NCI-H128 (cell line): Measurements from ENCODE around the gene NME4.
"Not testable (repeated sequence)": the region's sequence is repeated elsewhere in the genome, so short reads cannot be mapped to it uniquely, and the experiment has no call there.

Source experiments
- DNase-seq: peaks from one replicate; lab custom pipeline; 2025; ENCODE audit not compliant: unreplicated experiment; lab: John Stamatoyannopoulos, UW

Gene NME4

DNA sequence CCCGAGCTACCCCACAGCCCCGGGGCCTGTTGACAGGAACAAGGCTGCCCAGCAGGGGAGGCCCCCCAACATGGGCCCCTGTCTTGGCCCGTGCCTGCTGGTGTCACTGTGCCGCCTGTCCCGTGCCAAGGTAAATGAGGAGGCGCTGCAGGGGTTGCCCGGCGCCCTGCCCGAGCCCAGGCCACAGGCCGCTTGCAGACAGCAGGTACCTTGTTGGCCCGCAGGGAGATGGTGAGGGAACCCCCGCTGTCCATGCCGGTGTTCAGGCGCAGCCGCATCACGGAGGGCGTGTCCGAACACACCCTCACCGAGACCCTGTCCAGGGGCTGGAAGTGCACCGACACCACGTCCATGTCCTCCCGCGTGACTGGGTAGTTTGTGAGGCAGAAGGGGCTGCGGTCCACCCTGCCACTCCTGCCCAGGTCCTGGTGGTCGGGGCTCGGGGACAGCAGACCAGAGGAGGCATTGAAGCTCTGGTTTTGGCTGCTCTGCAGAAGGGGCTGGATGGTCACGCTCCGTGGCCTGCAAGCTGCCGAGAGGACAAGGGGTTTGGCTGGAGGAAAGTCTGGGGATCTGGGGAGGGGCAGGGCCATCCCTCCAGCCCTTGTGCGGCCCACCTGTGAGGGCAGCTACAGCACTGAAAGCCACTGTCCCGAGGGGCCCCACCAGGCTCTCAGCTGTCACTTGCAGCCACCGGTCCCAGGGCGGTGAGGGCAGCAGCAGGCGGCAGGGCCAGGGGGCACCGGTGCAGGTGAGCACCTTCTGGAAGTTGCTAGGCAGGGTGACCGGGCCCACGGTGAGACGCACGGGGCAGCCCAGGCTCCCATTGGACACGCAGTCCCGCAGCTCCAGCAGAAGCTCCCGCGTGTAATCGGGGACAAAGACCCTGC, 20.8 kb upstream of the NME4 start:
- DNase-seq, result no peak

DNA sequence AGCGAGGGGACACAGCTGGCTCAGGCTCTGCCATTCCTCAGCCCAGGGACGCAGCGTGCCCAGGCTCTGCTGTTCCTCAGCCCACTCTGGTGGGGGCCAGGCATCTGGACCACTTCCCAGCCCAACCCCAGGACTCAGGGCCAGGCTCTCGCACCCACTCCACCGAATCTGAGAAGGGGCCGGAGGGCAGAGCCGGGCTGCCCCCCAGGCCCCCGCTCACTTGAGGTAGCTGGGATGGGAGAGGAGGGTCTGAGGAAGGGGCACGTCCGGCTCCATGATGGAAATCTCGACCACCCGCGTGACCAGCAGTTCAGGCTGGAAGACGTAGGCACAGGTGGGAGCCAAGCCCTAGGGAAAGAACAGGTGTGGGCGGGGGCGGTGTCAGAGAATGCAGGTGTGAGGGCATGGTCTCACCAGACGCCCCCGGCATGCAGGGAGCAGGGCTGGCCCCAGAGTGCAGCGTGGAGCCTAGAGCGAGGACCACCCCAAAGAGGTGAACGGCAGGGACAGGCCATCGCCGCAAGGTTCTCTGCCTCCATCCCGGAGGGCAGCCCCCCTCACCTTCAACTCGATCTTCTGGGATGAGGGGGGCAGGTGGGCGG, 20.1 kb upstream of the NME4 start:
- DNase-seq, result no peak

DNA sequence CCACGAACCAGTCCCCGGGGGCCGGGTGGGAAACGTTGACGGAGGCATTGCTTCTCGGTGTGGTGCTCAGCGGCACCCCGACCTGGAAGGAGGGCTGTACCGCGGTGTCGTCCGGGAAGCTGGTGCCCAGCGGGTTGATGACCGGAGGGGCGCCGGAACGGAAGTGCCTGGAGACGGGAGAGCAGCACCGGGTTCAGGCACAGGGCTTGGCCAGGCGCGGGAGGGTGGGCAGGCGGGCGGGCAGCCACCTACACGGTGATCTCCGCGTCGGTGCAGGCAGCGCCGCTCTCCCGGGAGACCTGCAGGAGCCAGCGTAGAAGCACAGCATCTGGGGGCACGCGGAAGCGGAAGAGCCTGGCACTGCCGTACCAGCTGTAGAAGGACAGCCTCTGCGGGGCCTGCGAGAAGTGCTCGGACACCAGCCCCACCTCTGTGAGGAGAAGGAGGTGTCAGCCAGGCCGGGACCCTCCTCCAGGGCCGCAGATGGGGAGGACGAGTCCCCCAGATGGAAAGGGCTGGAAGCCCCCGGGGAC, 19.5 kb upstream of the NME4 start:
- DNase-seq, result no peak

DNA sequence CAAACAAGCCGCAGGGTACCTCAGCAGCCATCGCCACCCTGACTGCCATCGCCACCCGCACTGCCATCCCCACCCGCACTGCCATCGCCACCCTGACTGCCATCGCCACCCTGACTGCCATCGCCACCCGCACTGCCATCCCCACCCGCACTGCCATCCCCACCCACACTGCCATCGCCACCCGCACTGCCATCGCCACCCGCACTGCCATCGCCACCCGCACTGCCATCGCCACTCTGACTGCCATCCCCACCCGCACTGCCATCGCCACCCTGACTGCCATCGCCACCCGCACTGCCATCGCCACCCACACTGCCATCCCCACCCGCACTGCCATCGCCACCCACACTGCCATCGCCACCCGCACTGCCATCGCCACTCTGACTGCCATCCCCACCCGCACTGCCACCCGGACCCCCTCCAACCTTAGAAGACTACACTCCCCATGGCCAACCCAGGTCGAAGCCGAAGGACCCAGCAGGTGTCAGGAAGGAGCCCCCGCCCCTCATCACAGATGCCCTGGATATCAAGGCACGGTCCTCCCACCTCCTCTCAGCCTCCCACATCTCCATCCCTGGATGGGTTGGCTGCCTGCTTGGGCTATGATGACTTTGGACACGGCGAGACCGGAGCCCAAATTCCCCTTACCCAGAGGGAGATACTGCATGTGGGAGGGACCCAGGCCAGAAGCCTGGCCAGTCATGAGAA, 18.7 kb upstream of the NME4 start:
- not testable (repeated sequence) for DNase-seq

DNA sequence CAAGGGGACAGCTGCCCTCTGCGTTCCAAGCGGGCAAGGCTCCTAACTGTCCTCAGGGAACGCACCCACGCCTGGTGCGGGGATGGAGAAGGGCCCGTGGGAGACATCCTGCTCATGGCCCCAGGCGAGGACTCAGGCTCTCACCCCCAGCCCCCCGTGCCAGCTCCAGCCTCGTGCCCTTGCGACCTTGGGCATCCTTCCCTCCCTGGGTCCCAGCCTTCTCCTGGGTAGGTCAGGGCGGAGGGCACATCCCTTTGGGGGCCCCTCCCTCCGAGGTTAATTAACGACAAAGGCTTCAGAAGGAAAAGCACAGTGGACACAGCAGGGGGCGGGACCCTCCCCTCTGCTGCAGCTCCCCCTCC, 18.2 kb upstream of the NME4 start:
- DNase-seq, result no peak

DNA sequence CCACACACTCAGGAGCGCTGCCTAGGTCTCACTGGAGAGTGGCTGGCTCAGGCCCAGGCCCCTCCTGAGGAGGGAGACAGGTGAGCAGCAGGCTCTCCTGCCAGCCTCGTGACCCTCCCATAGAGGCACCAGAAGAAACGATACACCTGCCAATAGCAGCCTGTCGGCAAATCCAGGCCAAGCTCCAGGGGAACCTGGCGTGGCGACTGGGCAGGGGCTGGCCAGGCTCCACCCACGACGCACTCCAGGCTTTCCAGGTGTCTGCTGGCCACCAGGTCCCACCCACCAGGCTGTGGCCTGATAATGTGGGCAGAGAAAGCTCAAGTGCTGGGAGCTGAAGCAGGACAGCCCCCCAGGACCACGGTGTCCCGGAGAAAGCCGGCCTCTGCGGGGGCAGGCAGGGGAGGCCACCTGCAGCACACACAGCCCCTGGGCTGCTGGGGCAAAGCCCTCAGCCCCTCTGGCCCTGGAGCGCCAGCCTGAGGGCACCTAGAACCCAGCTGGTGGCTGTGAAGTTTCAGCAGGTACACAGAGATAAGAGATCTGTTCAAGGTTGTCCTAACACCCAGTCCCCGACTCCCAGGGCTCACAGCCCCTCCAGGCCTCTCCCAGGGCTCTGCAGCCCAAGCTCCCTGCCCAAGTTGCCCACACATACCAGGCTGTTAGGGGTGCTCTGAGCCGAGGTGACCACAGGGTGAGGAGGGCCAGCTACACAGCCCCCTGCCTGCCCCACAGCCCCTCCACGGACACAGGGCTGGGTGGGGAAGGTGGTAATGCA, 17.6 kb upstream of the NME4 start:
- DNase-seq, result peak; percentile 59

DNA sequence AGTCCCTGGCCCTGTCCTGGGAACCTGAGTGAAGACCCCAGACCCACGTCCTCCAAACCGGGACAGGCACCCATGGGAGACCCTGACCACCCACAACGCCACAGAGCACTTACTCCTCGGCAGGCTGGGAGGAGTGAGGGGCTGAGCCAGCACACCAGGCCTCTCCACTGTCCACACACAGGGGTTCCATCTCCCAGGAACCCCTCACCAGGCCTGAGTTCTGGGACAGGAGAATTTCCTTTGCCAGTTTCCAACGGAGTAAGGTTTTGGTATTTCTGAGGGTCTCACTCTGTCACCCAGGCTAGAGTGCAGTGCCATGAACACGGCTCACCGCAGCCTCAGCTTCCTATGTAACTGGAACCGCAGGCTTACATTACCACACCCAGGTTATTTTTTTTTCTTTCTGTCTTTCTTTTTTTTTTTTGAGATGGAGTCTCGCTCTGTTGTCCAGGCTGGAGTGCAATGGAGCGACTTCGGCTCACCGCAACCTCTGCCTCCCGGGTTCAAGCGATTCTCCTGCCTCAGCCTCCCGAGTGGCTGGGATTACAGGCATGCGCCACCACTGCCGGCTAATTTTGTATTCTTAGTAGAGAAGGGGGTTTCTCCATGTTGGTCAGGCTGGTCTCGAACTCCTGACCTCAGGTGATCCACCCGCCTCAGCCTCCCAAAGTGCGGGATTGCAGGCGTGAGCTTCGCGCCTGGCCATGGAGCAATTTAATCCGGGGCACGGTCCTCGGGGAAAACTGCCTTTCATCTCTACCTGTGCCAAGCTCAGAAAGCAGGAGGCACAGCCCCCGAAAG, 16.8 kb upstream of the NME4 start:
- no peak for DNase-seq

DNA sequence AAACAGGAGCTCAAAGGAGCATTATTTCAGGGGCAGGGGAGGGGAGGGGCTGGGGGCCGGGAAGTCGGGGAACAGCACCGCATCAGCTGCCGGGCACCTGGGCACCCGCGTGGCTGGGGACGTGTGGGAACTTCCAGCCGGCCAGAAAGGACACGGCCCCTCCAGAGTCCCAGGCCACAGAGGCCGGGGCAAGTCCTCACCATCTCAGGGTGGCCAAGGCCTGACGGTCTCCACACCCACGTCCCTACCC, 16.3 kb upstream of the NME4 start:
- DNase-seq, result no peak

DNA sequence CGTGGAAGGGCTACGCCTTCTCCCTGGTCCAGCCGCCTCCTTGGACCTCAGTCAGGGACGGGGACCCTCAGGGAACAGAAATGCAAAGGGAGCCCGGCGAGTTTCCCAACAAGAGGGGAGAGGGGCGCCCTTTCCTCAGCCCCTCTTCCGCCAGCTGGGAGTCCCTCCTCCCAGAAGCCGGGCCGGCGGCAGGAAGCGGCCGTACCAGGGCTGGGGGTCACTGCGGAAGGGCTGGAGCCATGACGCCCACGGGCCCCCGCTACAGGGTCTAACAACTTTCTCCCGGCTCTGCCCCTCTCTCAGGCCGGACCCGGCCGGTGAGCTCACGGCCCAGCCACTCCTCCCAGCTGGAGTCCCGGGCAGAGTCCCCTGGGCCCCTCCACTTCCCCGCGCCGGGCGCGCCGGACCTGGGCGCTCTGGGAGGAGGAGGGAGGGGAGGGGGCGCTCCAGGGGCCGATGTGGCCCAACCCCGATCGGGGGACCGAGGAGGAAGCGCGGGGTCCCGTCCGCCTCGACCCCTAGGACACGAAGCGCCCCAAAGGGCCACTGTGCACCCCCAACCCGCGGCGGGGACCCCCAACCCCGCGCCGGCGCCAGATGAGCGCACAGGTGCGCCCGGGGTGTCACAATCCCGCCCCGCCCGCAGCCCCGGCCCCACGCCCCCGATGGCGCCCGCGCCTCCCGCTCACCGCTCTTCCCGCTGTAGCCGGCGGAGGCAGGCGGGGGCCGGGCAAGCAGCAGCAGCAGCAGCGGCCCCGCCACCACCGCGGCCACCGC, 15.8 kb upstream of the NME4 start:
- DNase-seq, result no peak

DNA sequence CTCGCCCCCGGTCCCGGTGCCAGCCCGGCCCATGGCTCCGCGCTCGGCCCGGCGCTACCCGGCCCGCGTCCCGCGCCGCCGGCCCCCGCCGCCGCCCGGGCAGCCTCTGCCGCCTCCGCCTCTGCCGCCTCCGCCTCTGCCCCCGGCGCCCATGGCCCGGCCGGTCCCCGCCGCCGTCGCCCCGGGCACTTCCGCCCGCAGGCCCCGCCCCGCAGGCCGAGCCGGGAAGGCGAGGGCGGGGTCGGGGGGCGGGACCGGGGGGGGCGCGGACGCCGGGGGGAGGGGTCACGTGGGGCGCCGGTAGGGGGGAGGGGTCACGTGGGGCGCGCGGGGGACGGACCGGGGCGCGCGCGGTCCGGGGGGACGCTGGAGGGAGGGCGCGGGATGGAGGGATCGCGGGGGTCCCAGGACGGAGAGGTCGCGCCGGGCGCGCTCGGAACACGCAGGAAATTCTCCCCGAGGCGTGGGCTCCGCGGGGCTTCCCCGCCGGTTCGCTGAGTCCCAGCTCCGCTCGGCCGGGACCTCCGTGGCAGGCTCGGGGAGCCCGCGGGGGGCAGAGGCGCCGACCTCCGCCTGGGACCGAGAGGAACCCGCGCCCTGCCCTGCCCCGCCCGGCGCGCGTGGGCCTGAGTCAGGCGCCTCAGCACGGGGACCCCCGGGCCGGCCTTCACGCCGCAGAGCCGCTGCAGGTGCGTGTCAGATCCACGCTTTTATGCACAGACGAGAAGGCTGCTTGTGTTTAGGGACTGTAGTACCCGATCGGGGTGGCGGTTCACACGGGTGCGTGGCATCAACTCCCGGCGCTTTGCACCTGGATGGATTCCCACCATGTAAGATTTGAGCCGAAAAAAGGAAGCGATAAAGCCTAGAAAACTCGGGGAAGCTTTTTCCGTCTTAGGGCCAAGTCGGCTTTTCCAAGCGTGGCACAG, 14.9 kb upstream of the NME4 start, which contains the start of gene PGAP6:
PGAP6 (minus strand) TSS at position 190 of the 929 bp plus-strand sequence; CDS start at position 33, 157 bp downstream.
- DNase-seq, result no peak

DNA sequence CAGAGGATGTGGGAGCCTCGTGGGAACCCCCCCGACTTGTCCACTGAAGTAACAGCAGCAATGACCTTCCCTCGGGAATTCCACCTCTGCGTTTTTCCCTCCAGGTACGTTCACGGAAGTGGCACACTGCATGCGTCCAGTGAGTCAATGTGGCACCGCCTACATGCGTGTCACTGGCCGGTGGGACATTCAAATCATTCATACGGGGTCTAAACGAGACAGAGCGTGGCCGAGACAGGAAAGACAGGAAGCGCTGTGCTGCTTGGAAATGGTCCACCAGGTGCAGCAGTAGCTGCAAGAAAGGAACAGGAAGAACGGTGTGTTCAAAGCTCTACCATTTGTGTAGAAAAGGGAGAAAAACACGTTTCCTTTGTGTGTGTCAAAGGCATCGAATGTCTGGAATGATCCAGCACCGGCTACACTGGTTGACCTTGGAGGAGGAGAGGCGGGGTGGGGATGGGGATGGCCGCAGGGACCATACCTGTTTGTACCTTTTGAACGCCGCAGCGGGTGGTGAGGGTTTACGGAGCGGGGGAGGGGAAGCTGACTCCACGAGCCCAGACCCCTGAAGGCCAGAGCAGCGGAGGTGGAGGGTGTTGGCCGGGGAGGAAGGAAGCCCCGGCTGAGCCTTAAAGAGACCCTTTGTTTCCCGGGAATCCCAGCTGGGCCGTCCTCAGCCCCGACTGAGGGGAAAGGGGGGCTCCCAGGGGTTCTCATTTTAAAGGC, 13.5 kb upstream of the NME4 start:
- DNase-seq, result no peak

DNA sequence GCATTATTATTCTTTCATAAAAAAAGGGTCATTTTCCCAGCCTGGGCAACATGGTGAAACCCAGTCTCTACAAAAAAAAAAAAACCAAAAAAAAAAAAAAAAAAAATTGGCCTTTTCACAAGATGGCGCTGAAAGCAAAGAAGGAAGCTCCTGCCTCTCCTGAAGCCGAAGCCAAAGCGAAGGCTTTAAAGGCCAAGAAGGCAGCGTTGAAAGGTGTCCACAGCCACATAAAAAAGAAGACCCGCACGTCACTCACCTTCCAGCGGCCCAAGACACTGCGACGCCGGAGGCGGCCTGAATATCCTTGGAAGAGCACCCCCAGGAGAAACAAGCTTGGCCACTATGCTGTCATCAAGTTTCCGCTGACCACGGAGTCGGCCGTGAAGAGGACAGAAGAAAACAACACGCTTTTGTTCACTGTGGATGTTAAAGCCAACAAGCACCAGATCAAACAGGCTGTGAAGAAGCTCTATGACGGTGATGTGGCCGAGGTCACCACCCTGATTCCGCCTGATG, 10.3 kb upstream of the NME4 start:
- DNase-seq, result no peak

DNA sequence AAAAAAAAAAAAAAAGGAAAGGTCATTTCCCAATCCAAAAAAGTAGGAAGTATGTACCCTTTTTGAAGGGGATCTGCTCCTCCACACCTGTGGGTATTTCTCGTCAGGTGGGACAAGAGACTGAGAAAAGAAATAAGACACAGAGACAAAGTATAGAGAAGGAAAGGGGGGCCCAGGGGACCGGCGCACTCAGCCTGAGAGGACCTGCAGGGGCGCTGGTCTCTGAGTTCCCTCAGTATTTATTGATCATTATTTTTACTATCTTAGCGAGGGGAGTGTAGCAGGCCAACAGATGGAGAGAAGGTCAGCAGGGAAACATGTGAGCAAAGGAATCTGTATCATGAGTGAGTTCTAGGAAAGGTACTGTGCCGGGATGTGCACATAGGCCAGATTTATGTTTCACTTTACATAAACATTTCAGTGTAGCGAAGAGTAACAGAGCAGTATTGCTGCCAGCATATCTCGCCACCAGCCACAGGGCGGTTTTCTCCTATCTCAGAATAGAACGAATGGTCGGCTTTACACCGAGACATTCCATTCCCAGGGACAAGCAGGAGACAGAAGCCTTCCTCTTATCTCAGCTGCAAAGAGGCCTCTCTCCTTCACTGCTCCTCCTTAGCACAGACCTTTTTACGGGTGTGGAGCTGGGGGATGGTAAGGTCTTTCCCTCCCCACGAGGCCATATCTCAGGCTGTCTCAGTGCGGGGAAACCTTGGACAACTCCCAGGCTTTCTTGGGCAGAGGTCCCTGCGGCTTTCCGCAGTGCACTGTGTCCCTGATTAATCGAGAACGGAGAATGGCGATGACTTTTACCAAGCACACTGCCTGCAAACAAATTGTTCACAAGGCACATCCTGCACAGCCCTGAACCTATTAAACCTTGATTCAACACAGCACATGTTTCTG, 9.0 kb upstream of the NME4 start:
- not testable (repeated sequence) for DNase-seq

DNA sequence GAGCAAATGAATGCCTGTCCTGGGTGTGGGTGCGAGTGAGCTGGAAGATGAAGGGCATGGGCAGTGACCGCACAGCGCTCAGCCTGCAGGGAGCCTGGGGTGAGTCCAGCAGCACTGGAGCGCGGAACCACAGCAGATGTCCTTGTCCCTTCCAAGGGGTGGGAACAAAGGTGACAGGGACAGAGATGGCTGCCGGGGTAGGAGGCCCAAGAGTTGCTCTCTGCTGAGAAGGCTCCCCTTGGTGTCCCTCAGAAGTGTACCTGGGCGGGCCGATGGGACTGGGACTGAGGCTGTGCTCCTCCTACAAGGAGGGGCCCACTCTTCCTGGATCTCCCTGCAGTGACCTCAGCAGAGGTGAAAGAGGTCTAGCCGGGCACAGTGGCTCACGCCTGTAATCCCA, 7.6 kb upstream of the NME4 start:
- no peak for DNase-seq

DNA sequence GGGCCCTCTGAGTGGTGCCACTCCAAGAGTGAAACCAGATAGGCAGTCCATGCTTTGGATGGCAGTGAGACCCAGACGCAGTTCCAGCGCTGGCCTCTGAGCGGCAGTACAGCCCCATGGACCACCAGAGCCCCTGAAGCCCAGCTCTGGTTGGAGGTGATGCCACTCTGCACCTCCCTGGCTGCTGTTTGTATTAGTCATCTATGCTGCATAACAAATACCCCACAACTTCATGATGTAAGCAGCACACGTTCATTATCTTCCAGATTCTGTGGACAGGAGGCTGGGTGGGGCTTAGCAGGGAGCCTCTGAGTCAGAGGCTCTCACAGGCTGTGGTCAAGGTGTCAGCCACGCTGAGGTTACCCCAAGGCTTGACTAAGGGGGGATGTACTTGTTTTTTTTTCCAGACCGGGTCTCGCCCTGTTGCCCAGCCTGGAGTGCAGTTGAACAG, 5.1 kb upstream of the NME4 start:
- no peak for DNase-seq

DNA sequence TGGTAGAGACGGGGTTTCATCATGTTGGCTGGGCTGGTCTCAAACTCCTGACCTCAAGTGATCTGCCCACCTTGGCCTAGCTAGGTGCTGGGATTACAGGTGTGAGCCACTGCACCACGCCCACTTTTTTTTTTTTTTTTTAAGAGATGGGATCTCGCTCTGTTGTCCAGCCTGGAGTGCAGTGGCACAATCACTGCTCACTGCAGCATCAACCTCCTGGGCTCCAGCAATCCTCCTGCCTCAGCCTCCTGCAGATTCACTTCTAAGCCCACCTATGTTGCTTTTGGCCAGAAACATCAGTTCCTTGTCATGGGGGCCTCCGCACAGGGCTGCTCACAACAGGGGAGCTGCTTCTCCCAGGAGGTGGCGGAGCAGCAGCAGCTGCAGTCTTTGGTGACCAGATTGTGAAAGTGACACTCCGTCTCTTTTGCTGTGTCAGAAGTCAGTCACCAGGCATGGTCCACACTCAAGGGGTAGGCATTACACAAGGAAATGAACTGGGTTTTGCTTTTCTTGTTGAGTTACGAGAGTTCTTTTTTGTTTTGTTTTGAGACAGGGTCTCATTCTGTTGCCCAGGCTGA, 4.5 kb upstream of the NME4 start:
- no peak for DNase-seq
